Osteocyte (in vitro differentiated cells): ENCODE measurements around the gene PELI2. TPM values are rescaled to one million over a fixed set of nuclear protein-coding genes. Genes with fewer than 3 reads are reported as not detected.

ENCODE experiments used
- DNase-seq: peaks from one replicate; pipeline ENCODE4 v3.0.0; 2021; ENCODE audit warnings: mixed read lengths; ENCODE audit not compliant: unreplicated experiment; ENCODE audit errors: extremely low spot score
- H3K27ac Mint-ChIP-seq: one replicate; pipeline ENCODE4 v1.8.0; 2021; ENCODE audit warnings: mild to moderate bottlenecking, mixed read lengths; ENCODE audit not compliant: unreplicated experiment
- H3K27me3 Mint-ChIP-seq: one replicate; pipeline ENCODE4 v1.8.0; 2021; ENCODE audit warnings: mixed read lengths; ENCODE audit not compliant: unreplicated experiment
- H3K36me3 Mint-ChIP-seq: one replicate; pipeline ENCODE4 v1.8.0; 2021; ENCODE audit warnings: mixed read lengths; ENCODE audit not compliant: unreplicated experiment
- H3K4me1 Mint-ChIP-seq: one replicate; pipeline ENCODE4 v1.8.0; 2021; ENCODE audit warnings: mixed read lengths; ENCODE audit not compliant: unreplicated experiment
- H3K4me3 Mint-ChIP-seq: one replicate; pipeline ENCODE4 v1.8.0; 2021; ENCODE audit warnings: mild to moderate bottlenecking, moderate library complexity, mixed read lengths; ENCODE audit not compliant: unreplicated experiment
- H3K9me3 Mint-ChIP-seq: one replicate; pipeline ENCODE4 v1.8.0; 2021; ENCODE audit warnings: mixed read lengths; ENCODE audit not compliant: unreplicated experiment
- total RNA-seq: library from RNA; stranded (reverse); gene quantifications from 2 replicates; pipeline ENCODE4 v1.2.1, GENCODE V29; 2021
- TF ChIP-seq, protein P1 (sequence below): fragments of 200-600 bp; sonication (generic); IDR thresholded peaks from 2 replicates; pipeline ENCODE4 v1.5.0; 2021; ENCODE audit warnings: antibody characterized with exemption, mild to moderate bottlenecking, moderate library complexity

The PELI2 gene
- total RNA-seq, 1 donor from 2014 or later: 15.0 TPM

GRCh38 chr14:56194042-56194441 lies 75.8 kb downstream of the PELI2 start:
- Mint-ChIP-seq H3K36me3 (no peaks in the 10 kb centered on the region), H3K27me3 (no peaks in the 10 kb centered on the region), H3K4me1 (peaks cover 30% of the 10 kb centered on the region), H3K9me3 (no peaks in the 10 kb centered on the region), H3K27ac (no peak overlapping the region), H3K4me3 (no peak overlapping the region)
- TF ChIP-seq, protein P1, sequence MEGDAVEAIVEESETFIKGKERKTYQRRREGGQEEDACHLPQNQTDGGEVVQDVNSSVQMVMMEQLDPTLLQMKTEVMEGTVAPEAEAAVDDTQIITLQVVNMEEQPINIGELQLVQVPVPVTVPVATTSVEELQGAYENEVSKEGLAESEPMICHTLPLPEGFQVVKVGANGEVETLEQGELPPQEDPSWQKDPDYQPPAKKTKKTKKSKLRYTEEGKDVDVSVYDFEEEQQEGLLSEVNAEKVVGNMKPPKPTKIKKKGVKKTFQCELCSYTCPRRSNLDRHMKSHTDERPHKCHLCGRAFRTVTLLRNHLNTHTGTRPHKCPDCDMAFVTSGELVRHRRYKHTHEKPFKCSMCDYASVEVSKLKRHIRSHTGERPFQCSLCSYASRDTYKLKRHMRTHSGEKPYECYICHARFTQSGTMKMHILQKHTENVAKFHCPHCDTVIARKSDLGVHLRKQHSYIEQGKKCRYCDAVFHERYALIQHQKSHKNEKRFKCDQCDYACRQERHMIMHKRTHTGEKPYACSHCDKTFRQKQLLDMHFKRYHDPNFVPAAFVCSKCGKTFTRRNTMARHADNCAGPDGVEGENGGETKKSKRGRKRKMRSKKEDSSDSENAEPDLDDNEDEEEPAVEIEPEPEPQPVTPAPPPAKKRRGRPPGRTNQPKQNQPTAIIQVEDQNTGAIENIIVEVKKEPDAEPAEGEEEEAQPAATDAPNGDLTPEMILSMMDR: no peak
- peak; percentile 49 for DNase-seq

GRCh38 chr14:56195223-56195622 lies 77.0 kb downstream of the PELI2 start:
- peak; percentile 46 for DNase-seq
- no peaks in the 10 kb centered on the region for H3K9me3 Mint-ChIP-seq
- no peak overlapping the region for H3K4me3 Mint-ChIP-seq
- H3K27me3 Mint-ChIP-seq: no peaks in the 10 kb centered on the region
- TF ChIP-seq, protein P1: no peak
- H3K27ac Mint-ChIP-seq: peak overlapping the region; percentile 76
- no peaks in the 10 kb centered on the region for H3K36me3 Mint-ChIP-seq
- peaks cover 30% of the 10 kb centered on the region for H3K4me1 Mint-ChIP-seq

DNA sequence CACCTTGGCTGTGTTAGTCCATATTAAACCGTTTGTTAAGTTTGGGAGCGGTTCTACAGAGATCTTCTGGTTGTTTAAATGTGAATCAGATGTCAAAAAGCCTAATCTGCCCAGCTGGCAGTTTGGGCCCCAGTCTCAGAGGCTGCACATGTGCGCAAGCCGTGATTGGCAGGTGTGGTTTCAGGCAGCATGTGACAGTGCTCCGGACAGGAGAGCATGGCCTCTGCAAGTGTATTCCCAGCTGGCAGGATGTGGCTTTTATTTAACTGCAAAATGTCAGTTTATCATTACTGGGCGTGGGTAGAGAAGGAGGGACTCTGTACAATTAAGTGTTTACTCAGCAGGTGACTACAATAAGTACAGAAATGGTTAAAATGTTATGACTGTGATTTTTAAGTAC lies 77.5 kb downstream of the PELI2 start:
- H3K27ac Mint-ChIP-seq: peak overlapping the region; percentile 76
- TF ChIP-seq, protein P1: no peak
- no peaks in the 10 kb centered on the region for H3K9me3 Mint-ChIP-seq
- peaks cover 30% of the 10 kb centered on the region for H3K4me1 Mint-ChIP-seq
- no peaks in the 10 kb centered on the region for H3K36me3 Mint-ChIP-seq
- no peak overlapping the region for H3K4me3 Mint-ChIP-seq
- no peaks in the 10 kb centered on the region for H3K27me3 Mint-ChIP-seq
- DNase-seq: peak; percentile 80

DNA sequence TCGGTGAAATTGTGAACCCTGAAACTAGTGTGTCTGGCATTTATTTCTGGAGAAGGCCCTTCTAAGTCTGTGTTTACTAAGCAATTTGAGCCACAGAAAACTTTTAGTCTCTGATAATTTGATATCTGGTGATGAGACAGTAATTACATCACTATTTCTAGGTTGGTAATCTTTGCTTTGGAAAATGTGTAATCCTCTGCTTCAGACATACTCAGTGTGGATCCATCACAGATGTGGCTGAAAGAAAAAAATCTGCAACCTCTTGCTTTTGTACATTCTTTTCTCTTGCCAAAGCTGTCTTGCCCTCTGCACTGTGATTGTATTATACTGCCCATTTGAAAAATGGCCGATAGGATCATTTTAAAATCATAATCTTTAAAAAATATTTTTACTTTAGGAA lies 78.1 kb downstream of the PELI2 start:
- Mint-ChIP-seq H3K27me3 (no peaks in the 10 kb centered on the region), H3K36me3 (no peaks in the 10 kb centered on the region), H3K27ac (peak overlapping the region; percentile 76), H3K9me3 (no peaks in the 10 kb centered on the region), H3K4me1 (peaks cover 30% of the 10 kb centered on the region), H3K4me3 (no peak overlapping the region)
- TF ChIP-seq, protein P1: no peak
- no peak for DNase-seq

GRCh38 chr14:56197150-56197549 lies 78.9 kb downstream of the PELI2 start:
- Mint-ChIP-seq H3K27ac (no peak overlapping the region), H3K4me1 (peaks cover 30% of the 10 kb centered on the region), H3K4me3 (no peak overlapping the region), H3K36me3 (no peaks in the 10 kb centered on the region), H3K9me3 (no peaks in the 10 kb centered on the region), H3K27me3 (no peaks in the 10 kb centered on the region)
- peak; percentile 5 for DNase-seq
- TF ChIP-seq, protein P1: no peak
